NB4 (cell line): ENCODE results near the gene ZNF579.
A peak's percentile ranks its signal among the peaks of the same experiment; 100 is the strongest.

Experiments used
- DNase-seq: peaks from one replicate; pipeline ENCODE4 v3.0.0; 2010; ENCODE audit warnings: low read depth
- H3K4me3 ChIP-seq: one replicate; pipeline ENCODE4 v1.5.1; 2011; ENCODE audit warnings: mild to moderate bottlenecking, low read depth, low read length, moderate library complexity
- CTCF ChIP-seq: IDR thresholded peaks from one replicate; pipeline ENCODE4 v1.5.1; 2012; ENCODE audit warnings: low read depth, low read length
- MAX ChIP-seq: IDR thresholded peaks from 2 replicates; pipeline ENCODE4 v1.6.1; 2011; ENCODE audit warnings: low read depth, low read length
- MYC ChIP-seq: IDR thresholded peaks from 2 replicates; pipeline ENCODE4 v1.6.1; 2011; ENCODE audit warnings: low read depth, low read length
- POLR2A ChIP-seq: IDR thresholded peaks from 2 replicates; pipeline ENCODE4 v1.6.1; 2011; ENCODE audit warnings: mild to moderate bottlenecking; ENCODE audit not compliant: insufficient read length; ENCODE audit errors: extremely low read depth

The ZNF579 gene, protein sequence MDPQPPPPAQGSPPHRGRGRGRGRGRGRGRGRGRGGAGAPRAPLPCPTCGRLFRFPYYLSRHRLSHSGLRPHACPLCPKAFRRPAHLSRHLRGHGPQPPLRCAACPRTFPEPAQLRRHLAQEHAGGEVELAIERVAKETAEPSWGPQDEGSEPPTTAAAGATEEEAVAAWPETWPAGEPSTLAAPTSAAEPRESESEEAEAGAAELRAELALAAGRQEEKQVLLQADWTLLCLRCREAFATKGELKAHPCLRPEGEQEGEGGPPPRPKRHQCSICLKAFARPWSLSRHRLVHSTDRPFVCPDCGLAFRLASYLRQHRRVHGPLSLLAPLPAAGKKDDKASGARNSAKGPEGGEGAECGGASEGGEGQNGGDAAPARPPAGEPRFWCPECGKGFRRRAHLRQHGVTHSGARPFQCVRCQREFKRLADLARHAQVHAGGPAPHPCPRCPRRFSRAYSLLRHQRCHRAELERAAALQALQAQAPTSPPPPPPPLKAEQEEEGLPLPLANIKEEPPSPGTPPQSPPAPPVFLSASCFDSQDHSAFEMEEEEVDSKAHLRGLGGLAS

GRCh38 chr19:55580628-55581144 lies at the start of gene ZNF579:
ZNF579 (minus strand) TSS chr19:55580848; CDS start chr19:55579639, 1,209 bp downstream.
- DNase-seq: peak; percentile 87
- H3K4me3 ChIP-seq: peak within 1 kb of the TSS; percentile 72
- peak; percentile 55 for TF ChIP-seq MYC
- TF ChIP-seq MAX: peak; percentile 25; the same call in 1 of the 2 replicates
- no peak for TF ChIP-seq POLR2A
- TF ChIP-seq CTCF: no peak

DNA sequence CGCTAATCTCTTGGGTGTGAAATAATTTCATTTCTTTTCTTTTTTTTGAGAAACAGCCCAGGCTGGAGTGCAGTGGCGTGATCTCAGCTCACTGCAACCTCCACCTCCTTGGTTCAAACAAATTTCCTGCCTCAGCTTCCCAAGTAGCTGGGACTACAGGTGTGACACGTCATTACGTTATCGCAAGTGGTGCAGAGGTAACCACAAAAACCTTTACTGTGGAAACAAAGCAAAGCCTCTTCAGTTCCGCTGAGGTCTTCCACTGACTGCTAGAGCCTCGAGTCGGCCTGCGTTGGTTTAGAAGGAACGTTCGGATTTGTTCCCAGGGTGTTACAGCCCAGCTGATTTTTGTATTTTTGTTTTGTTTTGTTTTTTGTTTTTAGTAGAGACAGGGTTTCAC lies 45.7 kb upstream of the ZNF579 start:
- no peak for TF ChIP-seq CTCF
- no peak for TF ChIP-seq MAX
- no peak for TF ChIP-seq POLR2A
- TF ChIP-seq MYC: no peak
- DNase-seq: no peak
- no peak overlapping the region for H3K4me3 ChIP-seq

- TF ChIP-seq MAX (no peak), POLR2A (no peak), CTCF (no peak), MYC (no peak)
- DNase-seq: no peak
- H3K4me3 ChIP-seq: peak overlapping the region; percentile 51
Measured at GRCh38 chr19:55625004-55625326, 44.3 kb upstream of the ZNF579 start.

DNA sequence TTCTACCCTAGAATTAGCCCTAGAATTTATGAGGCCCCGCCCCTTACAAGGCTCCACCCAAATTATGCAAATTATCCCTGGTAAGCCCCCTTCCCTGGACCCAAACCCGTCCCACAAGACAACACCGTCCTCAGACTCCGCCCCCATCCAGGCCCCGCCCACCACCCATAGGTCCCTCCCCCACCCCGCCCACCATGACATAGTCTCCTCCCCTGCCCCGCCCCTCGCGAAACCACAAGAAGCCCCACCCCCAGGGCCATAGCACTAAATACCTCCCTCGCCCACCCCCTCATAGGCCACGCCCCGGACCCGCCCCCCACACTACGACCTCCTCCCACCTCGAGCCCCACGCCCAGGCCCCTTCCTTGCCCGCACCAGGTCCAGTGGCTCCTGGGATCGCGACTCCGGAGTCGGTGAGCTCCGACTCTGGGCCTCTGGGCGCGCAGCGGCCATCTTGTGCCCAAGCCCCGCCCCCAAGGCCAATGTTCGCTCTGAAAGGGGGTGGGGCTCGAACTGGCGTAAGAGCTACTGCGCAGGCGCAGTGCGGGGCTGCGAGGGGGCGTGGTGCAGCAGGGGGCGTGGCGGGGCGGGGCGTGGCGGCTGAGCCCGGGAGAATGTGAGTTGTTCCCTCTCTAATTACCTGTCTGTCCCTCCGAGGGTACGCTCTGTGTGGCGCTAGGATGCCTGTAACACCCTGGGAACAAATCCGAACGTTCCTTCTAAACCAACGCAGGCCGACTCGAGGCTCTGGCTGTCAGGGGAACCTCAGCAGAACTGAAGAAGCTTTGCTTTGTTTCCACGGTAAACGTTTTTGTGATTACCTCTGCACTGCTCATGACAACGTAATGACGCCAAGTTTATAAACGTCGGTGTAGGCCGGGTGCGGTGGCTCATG lies 43.7 kb upstream of the ZNF579 start, which contains the start of gene ZNF784:
Gene ZNF784, minus strand, starts transcription at position 458 of the 895 bp plus-strand sequence. Its CDS starts 5 bp downstream, at position 453.
- TF ChIP-seq POLR2A (peak; percentile 44), MYC (no peak)
- peak within 1 kb of the TSS; percentile 51 for H3K4me3 ChIP-seq
- peak; percentile 86 for DNase-seq

- peak overlapping the region; percentile 38 for H3K4me3 ChIP-seq
- no peak for DNase-seq
- no peak for TF ChIP-seq POLR2A
- TF ChIP-seq MYC: no peak
- no peak for TF ChIP-seq MAX
- TF ChIP-seq CTCF: no peak
Measured at GRCh38 chr19:55623561-55623960, 42.9 kb upstream of the ZNF579 start.
